ENCODE results near the gene ZNF564.
"Not testable (repeated sequence)": the region's sequence is repeated elsewhere in the genome, so short reads cannot be mapped to it uniquely, and the experiment has no call there.

ZNF564 gene

DNA sequence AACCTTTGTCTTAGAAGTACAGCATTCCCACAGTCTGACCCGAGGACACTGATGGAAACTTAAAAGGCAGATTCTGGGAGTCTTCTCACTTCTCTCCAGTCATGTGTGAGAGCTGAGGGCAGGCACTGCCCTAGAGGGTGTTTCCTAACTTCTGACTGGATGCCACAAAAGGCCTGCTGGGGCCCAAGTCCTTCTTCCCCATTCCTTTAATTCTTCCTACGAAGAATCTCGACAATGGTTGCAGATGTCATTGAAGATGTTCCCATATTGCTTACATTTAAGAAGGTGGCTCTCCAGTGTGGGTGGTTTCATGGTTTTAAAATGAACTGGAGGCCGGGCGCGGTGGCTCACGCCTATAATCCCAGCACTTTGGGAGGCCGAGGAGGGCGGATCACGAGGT, 27.4 kb upstream of the ZNF564 start:
- no peak overlapping the region for H3K9ac ChIP-seq (ENCODE audit: low read length)
- H3K79me2 ChIP-seq (ENCODE audit: insufficient read depth, low read length): no peaks in the 10 kb centered on the region
- H3K9me2 ChIP-seq (ENCODE audit: low read depth, low read length): no peaks in the 10 kb centered on the region
- no peak overlapping the region for H3K27ac ChIP-seq (ENCODE audit: low read depth, low read length, poor library complexity, severe bottlenecking)
- no peaks in the 10 kb centered on the region for H3F3A ChIP-seq (ENCODE audit: insufficient read depth, low read length)
- H3K36me3 ChIP-seq (ENCODE audit: insufficient read depth, low read length): peaks cover 56% of the 10 kb centered on the region
- peaks cover 19% of the 10 kb centered on the region for H3K9me3 ChIP-seq (ENCODE audit: low read length)
- peaks cover 5% of the 10 kb centered on the region for H3K4me1 ChIP-seq (ENCODE audit: insufficient read depth, low read length, severe bottlenecking)
- no peak overlapping the region for H2AFZ ChIP-seq (ENCODE audit: low read length)
- H4K20me1 ChIP-seq (ENCODE audit: insufficient read depth, low read length): no peaks in the 10 kb centered on the region
- no peak for TF ChIP-seq EZH2 (IDR thresholded peaks at IDR 0.05; ENCODE audit: borderline replicate concordance, low read length)
- TF ChIP-seq, protein P1, sequence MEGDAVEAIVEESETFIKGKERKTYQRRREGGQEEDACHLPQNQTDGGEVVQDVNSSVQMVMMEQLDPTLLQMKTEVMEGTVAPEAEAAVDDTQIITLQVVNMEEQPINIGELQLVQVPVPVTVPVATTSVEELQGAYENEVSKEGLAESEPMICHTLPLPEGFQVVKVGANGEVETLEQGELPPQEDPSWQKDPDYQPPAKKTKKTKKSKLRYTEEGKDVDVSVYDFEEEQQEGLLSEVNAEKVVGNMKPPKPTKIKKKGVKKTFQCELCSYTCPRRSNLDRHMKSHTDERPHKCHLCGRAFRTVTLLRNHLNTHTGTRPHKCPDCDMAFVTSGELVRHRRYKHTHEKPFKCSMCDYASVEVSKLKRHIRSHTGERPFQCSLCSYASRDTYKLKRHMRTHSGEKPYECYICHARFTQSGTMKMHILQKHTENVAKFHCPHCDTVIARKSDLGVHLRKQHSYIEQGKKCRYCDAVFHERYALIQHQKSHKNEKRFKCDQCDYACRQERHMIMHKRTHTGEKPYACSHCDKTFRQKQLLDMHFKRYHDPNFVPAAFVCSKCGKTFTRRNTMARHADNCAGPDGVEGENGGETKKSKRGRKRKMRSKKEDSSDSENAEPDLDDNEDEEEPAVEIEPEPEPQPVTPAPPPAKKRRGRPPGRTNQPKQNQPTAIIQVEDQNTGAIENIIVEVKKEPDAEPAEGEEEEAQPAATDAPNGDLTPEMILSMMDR (IDR thresholded peaks at IDR 0.05; ENCODE audit: low read length): no peak
- no peaks in the 10 kb centered on the region for H3K27me3 ChIP-seq (ENCODE audit: insufficient read depth, low read length)
- no peak overlapping the region for H3K4me2 ChIP-seq (ENCODE audit: low read length)
- no peak overlapping the region for H3K4me3 ChIP-seq (ENCODE audit: low read depth, low read length, poor library complexity, severe bottlenecking)

DNA sequence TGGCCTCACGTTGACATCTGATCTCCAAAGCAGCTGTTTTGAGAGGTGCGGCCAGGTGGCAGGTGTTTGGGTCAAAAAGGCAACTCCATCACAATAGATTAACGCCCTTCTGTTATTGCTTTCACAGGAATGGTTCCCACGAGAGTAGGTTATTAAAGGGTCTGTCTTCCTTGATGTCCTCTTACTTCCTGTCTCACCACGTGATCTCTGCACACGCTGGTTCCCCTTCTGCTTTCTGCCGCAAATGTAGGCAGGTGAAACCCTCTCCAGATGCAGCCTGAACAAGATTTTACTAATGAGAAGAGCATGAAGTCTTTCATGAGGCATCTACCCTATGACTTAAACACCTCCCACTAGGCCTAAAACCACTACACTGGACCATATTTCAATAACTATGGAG, 22.8 kb upstream of the ZNF564 start:
- H3K27me3 ChIP-seq (ENCODE audit: insufficient read depth, low read length): no peaks in the 10 kb centered on the region
- no peak overlapping the region for H3K9ac ChIP-seq (ENCODE audit: low read length)
- H3K36me3 ChIP-seq (ENCODE audit: insufficient read depth, low read length): peaks cover 16% of the 10 kb centered on the region
- H3K9me2 ChIP-seq (ENCODE audit: low read depth, low read length): no peaks in the 10 kb centered on the region
- H3K9me3 ChIP-seq (ENCODE audit: low read length): 0 out of 2 replicates have a peak, but pooled peaks cover 3% of the 10 kb centered on the region
- H3K4me1 ChIP-seq (ENCODE audit: insufficient read depth, low read length, severe bottlenecking): peaks cover 5% of the 10 kb centered on the region
- H3K4me3 ChIP-seq (ENCODE audit: low read depth, low read length, poor library complexity, severe bottlenecking): no peak overlapping the region
- H3F3A ChIP-seq (ENCODE audit: insufficient read depth, low read length): no peaks in the 10 kb centered on the region
- TF ChIP-seq EZH2 (IDR thresholded peaks at IDR 0.05; ENCODE audit: borderline replicate concordance, low read length): no peak
- TF ChIP-seq, protein P1 (IDR thresholded peaks at IDR 0.05; ENCODE audit: low read length): no peak
- H2AFZ ChIP-seq (ENCODE audit: low read length): no peak overlapping the region
- no peaks in the 10 kb centered on the region for H4K20me1 ChIP-seq (ENCODE audit: insufficient read depth, low read length)
- no peaks in the 10 kb centered on the region for H3K79me2 ChIP-seq (ENCODE audit: insufficient read depth, low read length)
- H3K4me2 ChIP-seq (ENCODE audit: low read length): no peak overlapping the region
- H3K27ac ChIP-seq (ENCODE audit: low read depth, low read length, poor library complexity, severe bottlenecking): no peak overlapping the region

DNA sequence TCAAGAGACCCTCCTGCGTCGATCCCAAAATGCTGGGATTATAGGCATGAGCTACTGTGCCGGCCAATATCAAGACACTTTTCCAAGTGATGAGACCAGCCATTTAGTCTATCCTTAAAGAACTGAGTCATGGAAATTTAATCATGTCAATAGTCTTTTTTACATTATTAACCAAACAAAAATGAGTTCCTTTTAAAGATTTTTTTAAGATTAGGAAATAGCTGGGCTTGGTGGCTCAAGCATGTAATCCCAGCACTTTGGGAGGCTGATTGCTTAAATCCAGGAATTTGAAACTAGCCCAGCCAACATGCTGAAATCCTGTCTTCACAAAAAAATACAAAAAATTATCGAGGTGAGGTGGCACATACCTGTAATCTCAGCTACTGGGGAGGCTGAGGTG, 16.7 kb upstream of the ZNF564 start:
- no peak overlapping the region for H3K27ac ChIP-seq (ENCODE audit: low read depth, low read length, poor library complexity, severe bottlenecking)
- H3K9me2 ChIP-seq (ENCODE audit: low read depth, low read length): no peaks in the 10 kb centered on the region
- TF ChIP-seq EZH2 (IDR thresholded peaks at IDR 0.05; ENCODE audit: borderline replicate concordance, low read length): no peak
- TF ChIP-seq, protein P1 (IDR thresholded peaks at IDR 0.05; ENCODE audit: low read length): no peak
- no peaks in the 10 kb centered on the region for H3K36me3 ChIP-seq (ENCODE audit: insufficient read depth, low read length)
- no peak overlapping the region for H3K9ac ChIP-seq (ENCODE audit: low read length)
- no peaks in the 10 kb centered on the region for H4K20me1 ChIP-seq (ENCODE audit: insufficient read depth, low read length)
- H3K4me3 ChIP-seq (ENCODE audit: low read depth, low read length, poor library complexity, severe bottlenecking): no peak overlapping the region
- no peaks in the 10 kb centered on the region for H3F3A ChIP-seq (ENCODE audit: insufficient read depth, low read length)
- no peak overlapping the region for H3K4me2 ChIP-seq (ENCODE audit: low read length)
- no peaks in the 10 kb centered on the region for H3K27me3 ChIP-seq (ENCODE audit: insufficient read depth, low read length)
- H3K9me3 ChIP-seq (ENCODE audit: low read length): no peaks in the 10 kb centered on the region
- H2AFZ ChIP-seq (ENCODE audit: low read length): no peak overlapping the region
- no peaks in the 10 kb centered on the region for H3K79me2 ChIP-seq (ENCODE audit: insufficient read depth, low read length)
- H3K4me1 ChIP-seq (ENCODE audit: insufficient read depth, low read length, severe bottlenecking): no peaks in the 10 kb centered on the region

DNA sequence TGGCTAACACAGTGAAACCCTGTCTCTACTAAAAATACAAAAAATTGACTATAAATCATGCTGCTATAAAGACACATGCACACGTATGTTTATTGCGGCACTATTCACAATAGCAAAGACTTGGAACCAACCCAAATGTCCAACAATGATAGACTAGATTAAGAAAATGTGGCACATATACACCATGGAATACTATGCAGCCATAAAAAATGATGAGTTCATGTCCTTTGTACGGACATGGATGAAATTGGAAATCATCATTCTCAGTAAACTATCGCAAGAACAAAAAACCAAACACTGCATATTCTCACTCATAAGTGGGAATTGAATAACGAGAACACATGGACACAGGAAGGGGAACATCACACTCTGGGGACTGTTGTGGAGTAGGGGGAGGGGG, 15.1 kb upstream of the ZNF564 start:
- H3K79me2 ChIP-seq (ENCODE audit: insufficient read depth, low read length); H3K9me3 ChIP-seq (ENCODE audit: low read length); H3K4me2 ChIP-seq (ENCODE audit: low read length); H3K4me1 ChIP-seq (ENCODE audit: insufficient read depth, low read length, severe bottlenecking); H2AFZ ChIP-seq (ENCODE audit: low read length); H3K27me3 ChIP-seq (ENCODE audit: insufficient read depth, low read length); H3K9ac ChIP-seq (ENCODE audit: low read length); H3K9me2 ChIP-seq (ENCODE audit: low read depth, low read length); H3K4me3 ChIP-seq (ENCODE audit: low read depth, low read length, poor library complexity, severe bottlenecking); H4K20me1 ChIP-seq (ENCODE audit: insufficient read depth, low read length); H3K36me3 ChIP-seq (ENCODE audit: insufficient read depth, low read length); H3F3A ChIP-seq (ENCODE audit: insufficient read depth, low read length); H3K27ac ChIP-seq (ENCODE audit: low read depth, low read length, poor library complexity, severe bottlenecking): not testable (repeated sequence)
